WTC11 (cell line): ENCODE data around the gene SSTR5. TPM values are rescaled to one million over a fixed set of nuclear protein-coding genes. Genes with fewer than 3 reads are reported as not detected.

Experiments used
- ATAC-seq: fragments of 200-7000 bp; cut with Tn5 transposase; 2 replicates; pipeline ENCODE4 v1.10.0; 2021; ENCODE audit warnings: mild to moderate bottlenecking, moderate library complexity
- CTCF ChIA-PET: fragments of 300-600 bp; sonication (Branson Sonifier 250); formaldehyde crosslinking; loops from one replicate; lab custom pipeline; 2021; ENCODE audit warnings: antibody characterized with exemption; lab: Charles Lee
- POLR2A ChIA-PET: fragments of 350-600 bp; sonication (Branson Sonifier 250); formaldehyde crosslinking; loops from one replicate; lab custom pipeline; 2021; ENCODE audit warnings: antibody characterized with exemption; lab: Charles Lee
- DNase-seq: peaks from one replicate; pipeline ENCODE4 v3.0.0; 2021; ENCODE audit warnings: low spot score
- H3K27ac Mint-ChIP-seq: 2 replicates; pipeline ENCODE4 v1.8.0; 2021; ENCODE audit warnings: mixed read lengths
- H3K27me3 Mint-ChIP-seq: 2 replicates; pipeline ENCODE4 v1.8.0; 2021; ENCODE audit warnings: low read depth, mild to moderate bottlenecking, moderate library complexity, mixed read lengths
- H3K36me3 Mint-ChIP-seq: 2 replicates; pipeline ENCODE4 v1.8.0; 2021; ENCODE audit warnings: mixed read lengths
- H3K4me1 Mint-ChIP-seq: 2 replicates; pipeline ENCODE4 v1.8.0; 2022; ENCODE audit warnings: mixed read lengths
- H3K4me3 Mint-ChIP-seq: 2 replicates; pipeline ENCODE4 v1.8.0; 2021; ENCODE audit warnings: mild to moderate bottlenecking, moderate library complexity, mixed read lengths
- H3K9me3 Mint-ChIP-seq: 2 replicates; pipeline ENCODE4 v1.8.0; 2021; ENCODE audit warnings: mixed read lengths
- AFF4 ChIP-seq: sonication (generic); formaldehyde crosslinking; IDR thresholded peaks from 2 replicates; pipeline ENCODE4 v1.8.1; 2023; ENCODE audit warnings: mild to moderate bottlenecking, missing genetic modification reagents, borderline replicate concordance
- AR ChIP-seq: fragments of 250-450 bp; sonication (Bioruptor Pico); IDR thresholded peaks from 2 replicates; pipeline ENCODE4 v1.9.0; 2021; ENCODE audit warnings: mild to moderate bottlenecking
- E2F5 ChIP-seq: sonication (generic); formaldehyde crosslinking; IDR thresholded peaks from 2 replicates; pipeline ENCODE4 v1.8.1; 2022; ENCODE audit warnings: mild to moderate bottlenecking, moderate library complexity, missing genetic modification reagents
- ETV6 ChIP-seq: sonication (generic); formaldehyde crosslinking; IDR thresholded peaks from 2 replicates; pipeline ENCODE4 v1.8.1; 2022; ENCODE audit warnings: mild to moderate bottlenecking, missing genetic modification reagents
- GRHL2 ChIP-seq: fragments of 250-450 bp; sonication (Bioruptor Pico); IDR thresholded peaks from 2 replicates; pipeline ENCODE4 v1.8.0; 2022; ENCODE audit warnings: mild to moderate bottlenecking, moderate library complexity; ENCODE audit not compliant: insufficient replicate concordance, severe bottlenecking
- IRF1 ChIP-seq: sonication (generic); formaldehyde crosslinking; IDR thresholded peaks from 2 replicates; pipeline ENCODE4 v1.8.0; 2023; ENCODE audit warnings: missing genetic modification reagents
- IRF2 ChIP-seq: sonication (generic); formaldehyde crosslinking; IDR thresholded peaks from 2 replicates; pipeline ENCODE4 v1.8.0; 2022; ENCODE audit warnings: low read depth, missing genetic modification reagents, borderline replicate concordance
- JAZF1 ChIP-seq: fragments of 250-450 bp; sonication (Bioruptor Pico); IDR thresholded peaks from 2 replicates; pipeline ENCODE4 v1.9.0; 2021; ENCODE audit warnings: moderate library complexity, mild to moderate bottlenecking, inconsistent platforms
- MYBL2 ChIP-seq: sonication (generic); formaldehyde crosslinking; IDR thresholded peaks from 2 replicates; pipeline ENCODE4 v1.8.1; 2023; ENCODE audit warnings: mild to moderate bottlenecking, moderate library complexity, missing genetic modification reagents
- NFATC4 ChIP-seq: fragments of 250-450 bp; sonication (Bioruptor Pico); IDR thresholded peaks from 2 replicates; pipeline ENCODE4 v1.9.0; 2021; ENCODE audit warnings: mild to moderate bottlenecking
- NFYB ChIP-seq: sonication (generic); formaldehyde crosslinking; conservative IDR thresholded peaks from 2 replicates; pipeline ENCODE4 v1.8.0; 2022; ENCODE audit warnings: low read depth, missing genetic modification reagents
- PREB ChIP-seq: sonication (generic); formaldehyde crosslinking; IDR thresholded peaks from 2 replicates; pipeline ENCODE4 v1.8.1; 2022; ENCODE audit warnings: mild to moderate bottlenecking, missing genetic modification reagents, moderate library complexity, borderline replicate concordance
- SMAD3 ChIP-seq: sonication (generic); formaldehyde crosslinking; IDR thresholded peaks from 2 replicates; pipeline ENCODE4 v1.8.0; 2022; ENCODE audit warnings: missing genetic modification reagents, mild to moderate bottlenecking, borderline replicate concordance
- SP1 ChIP-seq: sonication (generic); formaldehyde crosslinking; conservative IDR thresholded peaks from 2 replicates; pipeline ENCODE4 v1.8.1; 2022; ENCODE audit warnings: missing genetic modification reagents
- USF1 ChIP-seq: sonication (generic); formaldehyde crosslinking; IDR thresholded peaks from 2 replicates; pipeline ENCODE4 v1.8.0; 2022; ENCODE audit warnings: mild to moderate bottlenecking, missing genetic modification reagents
- ZNF232 ChIP-seq: sonication (generic); formaldehyde crosslinking; IDR thresholded peaks from 2 replicates; pipeline ENCODE4 v1.8.0; 2022; ENCODE audit warnings: mild to moderate bottlenecking, missing genetic modification reagents
- ZNF512 ChIP-seq: sonication (generic); formaldehyde crosslinking; IDR thresholded peaks from 2 replicates; pipeline ENCODE4 v1.8.1; 2022; ENCODE audit warnings: missing genetic modification reagents, borderline replicate concordance
- ZNF532 ChIP-seq: fragments of 250-450 bp; sonication (Bioruptor Pico); IDR thresholded peaks from 2 replicates; pipeline ENCODE4 v1.9.0; 2021; ENCODE audit warnings: mild to moderate bottlenecking, borderline replicate concordance
- ZNF671 ChIP-seq: fragments of 250-450 bp; sonication (Bioruptor Pico); IDR thresholded peaks from 2 replicates; pipeline ENCODE4 v1.8.0; 2021; ENCODE audit warnings: mild to moderate bottlenecking
- total RNA-seq: library from RNA; stranded (reverse); gene quantifications from 3 replicates; pipeline ENCODE4 v1.2.3, GENCODE V29; 2021

The SSTR5 gene
- total RNA-seq, 1 experiment from 2014 or later = 0.61 TPM

GRCh38 chr16:1032607-1033006 lies 39.9 kb upstream of the SSTR5 start (continued):
- no peak for TF ChIP-seq ZNF532 (CRISPR knock-in tag)
- TF ChIP-seq ZNF671 (CRISPR knock-in tag) = no peak
- TF ChIP-seq IRF2 (CRISPR knock-in tag) = no peak
- TF ChIP-seq E2F5 (CRISPR knock-in tag) = no peak
- no peak for TF ChIP-seq NFYB (CRISPR knock-in tag)
- no peak for TF ChIP-seq ZNF512 (CRISPR knock-in tag)
- TF ChIP-seq ETV6 (CRISPR knock-in tag) = no peak
- no peak for TF ChIP-seq IRF1
- TF ChIP-seq USF1 = no peak
- TF ChIP-seq NFATC4 = no peak
- no peak for TF ChIP-seq PREB (CRISPR knock-in tag)
- TF ChIP-seq JAZF1 (CRISPR knock-in tag) = no peak
- TF ChIP-seq MYBL2 (CRISPR knock-in tag) = no peak

- no peaks in the 10 kb centered on the region for H3K9me3 Mint-ChIP-seq
- H3K36me3 Mint-ChIP-seq = no peaks in the 10 kb centered on the region
- ChIA-PET CTCF (no interaction called here), POLR2A (no interaction called here)
- H3K4me1 Mint-ChIP-seq = no peaks in the 10 kb centered on the region
- H3K4me3 Mint-ChIP-seq = no peak overlapping the region
- no peak for ATAC-seq
- no peak for DNase-seq
- no peak overlapping the region for H3K27ac Mint-ChIP-seq
- no peaks in the 10 kb centered on the region for H3K27me3 Mint-ChIP-seq
- TF ChIP-seq ZNF232 (no peak), GRHL2 (CRISPR knock-in tag) (no peak), SP1 (CRISPR knock-in tag) (no peak), SMAD3 (CRISPR knock-in tag) (no peak), AFF4 (CRISPR knock-in tag) (no peak), AR (CRISPR knock-in tag) (no peak)
Observed at GRCh38 chr16:1033128-1033679, 39.3 kb upstream of the SSTR5 start.
